Left forelimb (tissue), 1 donor: ENCODE results near the gene KAZN.
"Not testable (repeated sequence)": the region's sequence is repeated elsewhere in the genome, so short reads cannot be mapped to it uniquely, and the experiment has no call there.

Source experiments
- DNase-seq: peaks from one replicate; pipeline ENCODE4 v3.0.0-alpha.2; 2018; ENCODE audit warnings: low spot score

The KAZN gene

DNA sequence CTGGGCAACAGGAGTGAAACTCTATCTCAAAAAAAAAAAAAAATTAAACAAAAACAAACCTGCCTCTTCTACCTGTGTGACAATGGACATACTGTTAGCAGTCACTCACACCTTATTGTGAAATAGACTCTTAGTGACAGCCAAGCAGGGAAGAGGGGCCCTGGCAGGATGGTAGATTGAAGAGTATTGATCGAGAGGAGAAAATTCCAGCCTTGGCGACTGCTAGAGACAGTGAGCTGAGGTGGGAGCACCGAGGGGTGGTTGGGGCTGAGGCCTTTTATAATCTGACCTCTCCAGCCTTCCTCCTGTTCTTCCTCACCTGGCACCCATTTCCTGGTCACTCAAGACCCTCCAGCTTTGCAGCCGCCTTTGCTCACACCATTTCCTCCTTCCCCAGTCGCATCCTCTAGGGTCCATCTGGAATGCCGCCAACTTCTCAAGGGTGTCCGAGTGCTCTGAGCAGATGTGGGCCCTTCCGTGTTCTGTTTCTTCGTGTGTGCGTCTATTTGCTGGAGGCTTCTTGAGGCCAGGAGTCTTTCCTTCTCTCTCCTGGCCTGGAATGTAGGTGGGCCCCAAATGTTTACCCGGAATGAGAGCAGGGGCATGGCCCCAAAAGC, 358.2 kb downstream of the KAZN start:
- no peak for DNase-seq

- no peak for DNase-seq
These were observed 359.1 kb downstream of the KAZN start for GRCh38 chr1:14957375-14958098.

DNA sequence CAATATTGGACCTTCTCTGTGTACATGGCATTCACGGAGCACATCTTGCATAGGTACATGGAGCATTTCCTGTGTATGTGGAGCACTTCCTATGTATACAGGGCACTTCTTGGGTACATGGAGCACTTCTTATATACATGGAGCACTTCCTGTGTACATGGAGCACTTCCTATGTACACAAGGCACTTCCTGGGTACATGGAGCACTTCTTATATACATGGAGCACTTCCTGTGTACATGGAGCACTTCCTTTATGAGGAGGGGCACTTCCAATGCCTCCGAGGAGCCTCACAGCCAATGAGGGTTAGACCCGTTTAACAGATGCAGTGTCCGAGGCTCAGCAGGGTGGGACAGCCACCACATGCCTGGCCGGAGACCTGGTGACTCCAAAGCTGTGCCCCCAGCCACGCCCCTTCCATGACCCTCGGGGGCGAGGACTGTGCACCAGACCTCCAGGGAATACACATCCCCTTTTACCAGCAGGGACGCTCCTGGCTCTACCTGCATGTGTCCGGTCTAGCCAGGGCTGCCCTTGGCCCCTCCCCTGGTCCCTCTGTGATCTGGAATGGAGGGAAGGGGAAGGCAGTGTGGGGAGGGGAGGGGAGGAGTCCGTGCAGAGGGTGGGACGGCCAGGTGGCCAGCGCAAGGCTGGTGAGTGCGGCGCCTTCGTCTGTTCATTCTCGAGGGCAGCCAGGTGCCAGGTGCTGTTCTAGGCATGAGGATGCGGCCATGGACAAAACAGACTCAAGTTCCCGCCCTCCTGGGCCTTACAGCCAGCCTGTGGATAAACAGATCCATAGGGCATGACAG, 360.0 kb downstream of the KAZN start:
- DNase-seq: no peak

GRCh38 chr1:14959059-14959694, 360.7 kb downstream of the KAZN start:
- no peak for DNase-seq

GRCh38 chr1:14961661-14962267, 363.3 kb downstream of the KAZN start:
- DNase-seq: no peak

- DNase-seq: no peak
These were observed 363.9 kb downstream of the KAZN start for GRCh38 chr1:14962407-14962806.

- DNase-seq: not testable (repeated sequence)
These were observed 365.6 kb downstream of the KAZN start for GRCh38 chr1:14963791-14964710.

GRCh38 chr1:14964711-14965055, 366.2 kb downstream of the KAZN start:
- DNase-seq: no peak

DNA sequence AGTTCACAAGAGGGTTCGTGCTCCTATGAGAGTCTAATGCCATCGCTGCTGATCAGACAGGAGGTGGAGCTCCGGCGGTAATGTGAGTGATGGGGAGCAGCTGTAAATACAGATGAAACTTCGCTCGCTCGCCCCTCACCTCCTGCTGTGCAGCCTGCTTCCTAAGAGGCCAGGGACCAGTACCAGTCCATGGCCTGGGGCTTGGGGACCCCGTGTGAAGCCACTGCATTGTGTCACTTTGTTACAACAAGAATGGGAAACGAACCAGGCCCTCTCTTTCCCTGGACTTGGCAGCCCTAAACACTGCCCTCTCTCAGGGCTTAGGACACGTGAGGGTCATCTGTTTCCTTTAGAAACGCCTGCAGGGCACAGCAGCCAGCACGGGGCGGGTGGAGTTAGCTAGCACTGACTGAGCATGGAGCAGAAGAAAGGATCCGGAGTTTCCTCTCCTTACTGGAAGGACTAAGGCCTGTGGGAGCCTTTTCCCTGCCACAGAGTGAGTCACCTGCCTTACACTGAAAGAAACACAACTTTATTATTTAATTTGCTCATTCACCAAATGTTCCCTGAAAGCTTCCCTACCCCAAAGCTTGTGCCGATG, 369.9 kb downstream of the KAZN start:
- DNase-seq: no peak

GRCh38 chr1:14969006-14969405, 370.5 kb downstream of the KAZN start:
- DNase-seq: no peak

- DNase-seq: no peak
These were observed 371.8 kb downstream of the KAZN start for GRCh38 chr1:14970115-14970798.

GRCh38 chr1:14970799-14971141, 372.3 kb downstream of the KAZN start:
- no peak for DNase-seq

DNA sequence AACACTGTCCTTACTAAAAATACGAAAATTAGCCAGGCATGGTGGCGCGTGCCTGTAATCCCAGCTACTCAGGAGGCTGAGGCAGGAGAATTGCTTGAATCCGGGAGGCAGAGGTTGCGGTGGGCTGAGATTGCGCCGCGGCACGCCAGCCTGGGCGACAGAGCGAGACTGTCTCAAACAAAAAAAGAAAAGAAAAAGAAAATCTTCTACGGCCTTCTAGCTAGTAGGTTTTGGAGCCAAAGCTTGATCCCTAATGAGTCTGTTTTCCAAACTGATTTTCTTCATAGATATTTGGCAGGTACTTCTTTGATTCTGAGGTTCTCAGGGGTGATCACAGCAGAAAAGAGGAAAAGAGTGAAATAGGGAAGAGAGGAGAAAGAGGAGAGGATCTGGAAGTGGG, 372.7 kb downstream of the KAZN start:
- no peak for DNase-seq

DNA sequence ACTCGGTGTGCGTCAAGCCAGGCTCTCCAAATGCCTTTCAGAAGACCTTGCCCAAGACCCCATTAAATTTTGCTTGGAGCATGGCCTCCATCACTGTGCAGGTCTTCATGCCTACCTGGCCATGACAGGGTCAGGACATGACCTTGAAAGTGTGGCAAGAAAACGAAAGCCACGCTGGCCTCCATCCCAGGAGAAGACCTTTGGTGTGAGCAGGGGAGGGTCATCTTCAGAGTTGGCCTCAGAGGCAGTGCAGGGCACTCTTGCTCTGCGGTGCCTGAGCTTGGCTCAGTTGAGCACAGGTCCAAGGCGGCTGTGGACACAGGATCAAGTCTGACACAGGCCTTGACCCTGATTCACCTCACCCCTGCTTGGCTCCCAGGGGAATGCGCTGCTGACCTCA, 373.6 kb downstream of the KAZN start:
- no peak for DNase-seq

- DNase-seq: no peak
These were observed 375.3 kb downstream of the KAZN start for GRCh38 chr1:14973773-14974172.

DNA sequence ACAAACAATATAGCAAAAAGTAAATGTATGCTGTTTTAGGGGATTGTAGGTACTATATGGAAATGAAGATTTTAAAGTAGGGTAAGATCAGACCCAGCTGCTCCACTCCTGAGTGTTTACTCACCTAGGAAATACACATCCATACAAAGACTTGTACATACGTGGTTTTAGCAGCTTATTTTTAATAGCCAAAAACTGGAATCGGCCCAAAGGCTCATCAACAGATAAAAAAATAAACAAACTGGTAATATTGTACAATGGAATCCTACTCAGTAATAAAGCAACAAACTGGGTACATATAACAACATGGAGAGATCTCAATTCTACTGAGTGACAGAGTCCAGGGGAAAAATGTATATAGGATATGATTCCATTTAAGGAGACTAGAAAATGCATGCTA, 375.9 kb downstream of the KAZN start:
- no peak for DNase-seq

DNA sequence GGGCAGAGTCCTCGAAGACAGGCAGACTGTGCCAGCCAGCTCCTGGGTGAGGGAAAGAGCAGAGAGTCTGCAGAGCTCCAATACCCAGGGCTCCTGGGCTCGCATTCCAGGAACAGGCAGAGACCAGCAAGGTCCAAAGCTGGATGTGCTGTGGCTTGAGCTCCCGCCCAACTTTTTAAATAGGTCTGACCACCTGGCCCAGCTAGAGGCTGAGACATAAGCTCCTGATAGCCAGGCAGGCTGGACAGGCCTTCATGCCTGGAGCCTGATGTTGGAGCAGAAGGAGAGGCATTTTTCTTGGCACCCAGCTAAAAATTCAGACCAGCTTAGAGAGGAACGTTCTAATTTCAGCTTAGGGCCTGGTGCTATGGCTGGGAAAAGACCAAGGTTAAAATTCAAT, 376.6 kb downstream of the KAZN start:
- no peak for DNase-seq

DNA sequence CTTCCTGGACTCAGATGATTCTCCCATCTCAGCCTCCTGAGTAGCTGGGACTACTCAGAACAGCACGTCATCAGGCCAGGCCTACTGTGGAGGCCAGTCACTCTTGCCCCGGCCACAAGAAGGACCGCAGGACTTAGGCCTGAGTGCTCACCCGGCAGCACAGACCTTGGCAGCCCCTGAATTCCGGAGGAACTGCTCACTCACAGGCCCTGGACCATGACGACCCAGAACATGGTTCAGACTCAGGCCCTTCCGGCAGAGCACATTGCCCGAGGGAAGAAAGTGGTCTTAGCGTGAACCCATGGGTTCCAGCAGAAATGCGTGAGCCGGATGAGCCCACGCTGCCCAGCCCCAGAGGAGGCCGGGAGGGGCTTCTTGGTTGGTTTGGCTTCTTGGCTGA, 377.8 kb downstream of the KAZN start:
- no peak for DNase-seq

DNA sequence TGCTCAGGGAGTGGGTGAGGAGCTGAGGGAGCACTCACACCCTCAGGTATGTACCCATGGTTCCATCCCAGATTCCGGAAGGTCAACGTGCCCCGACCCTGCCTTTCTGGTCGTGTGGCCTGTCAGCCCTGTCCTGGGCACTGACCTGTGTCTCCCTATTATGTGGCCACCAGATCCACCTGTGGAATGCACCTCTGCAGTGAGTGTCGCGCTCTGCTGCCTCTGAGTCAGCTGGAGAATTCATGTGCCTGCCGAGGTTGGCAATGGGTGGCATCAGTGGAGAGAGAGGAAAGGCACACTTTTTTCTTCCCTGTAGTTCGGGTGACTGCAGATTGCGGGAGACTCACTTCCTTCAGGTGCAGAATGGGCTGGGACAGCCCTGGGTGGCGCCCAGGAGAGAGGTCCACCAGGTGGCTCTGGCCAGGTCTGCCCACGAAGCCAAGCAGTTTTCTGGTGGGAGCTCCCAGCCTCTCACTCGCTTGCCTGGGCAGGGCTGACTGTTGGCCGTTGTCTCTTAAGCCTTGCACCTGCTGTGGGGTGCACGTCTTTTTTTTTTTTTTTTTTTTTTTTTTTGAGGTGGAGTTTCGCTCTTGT, 378.9 kb downstream of the KAZN start:
- no peak for DNase-seq
